ENCODE data around the gene LTB4R2.

LTB4R2 gene

DNA sequence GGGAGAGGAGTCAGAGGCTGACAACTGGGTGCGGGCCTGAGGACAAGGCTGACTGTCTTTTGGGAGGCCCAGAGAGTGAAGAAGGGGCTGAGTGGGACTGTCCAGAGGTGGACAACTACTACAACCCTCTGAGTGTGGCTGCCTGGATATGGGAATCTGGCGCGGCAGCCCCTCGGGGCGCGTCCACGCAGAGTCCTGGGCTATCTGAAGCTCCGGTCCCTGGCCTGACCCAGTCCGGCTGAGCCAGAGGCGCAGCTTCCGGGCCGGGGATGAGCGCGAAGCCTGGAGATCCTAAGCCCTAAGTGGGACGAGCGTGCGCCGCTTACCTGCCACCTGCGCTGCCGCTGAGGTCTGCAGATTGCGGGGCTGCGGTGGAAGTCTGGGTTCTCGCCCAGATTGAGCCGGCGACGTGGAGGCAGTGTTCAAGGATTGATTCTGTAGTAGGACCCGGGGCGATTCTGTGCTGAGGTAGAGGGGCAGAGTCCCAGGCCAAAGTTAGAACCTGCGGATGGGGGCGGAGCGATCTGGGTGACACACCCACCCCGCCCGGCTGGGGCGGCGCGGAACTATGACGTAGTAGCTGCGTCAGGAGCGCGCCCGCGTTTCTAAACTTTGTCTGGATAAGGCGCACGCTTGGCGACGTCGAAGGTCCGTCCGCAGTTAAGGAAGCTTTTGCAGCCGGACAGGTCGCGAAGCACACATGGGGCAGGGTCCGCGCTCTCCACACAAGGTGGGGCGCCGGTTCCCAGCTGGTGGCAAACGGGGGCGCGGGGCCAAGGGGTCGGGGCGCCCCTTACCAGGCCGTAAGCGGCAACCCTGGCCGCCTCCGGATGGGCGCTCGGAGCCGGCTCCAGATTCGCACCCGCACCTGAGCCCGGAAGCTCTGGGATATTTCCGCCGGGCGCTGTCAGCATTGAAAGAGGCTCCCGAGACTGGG is 10.4 kb upstream of the LTB4R2 start, which contains the start of the genes DHRS1 and NOP9:
DHRS1 (minus strand) TSS at position 526 of the 937 bp plus-strand sequence. CDS start 674 bp downstream, outside the sequence.
NOP9 (plus strand) TSS at position 596 of the 937 bp plus-strand sequence; CDS start at position 701, 105 bp downstream.
- peak; percentile 89 for DNase-seq

- DNase-seq, result no peak
Observed at GRCh38 chr14:24300326-24300980, 9.5 kb upstream of the LTB4R2 start.

GRCh38 chr14:24304019-24304387 is 5.9 kb upstream of the LTB4R2 start:
- no peak for DNase-seq

DNA sequence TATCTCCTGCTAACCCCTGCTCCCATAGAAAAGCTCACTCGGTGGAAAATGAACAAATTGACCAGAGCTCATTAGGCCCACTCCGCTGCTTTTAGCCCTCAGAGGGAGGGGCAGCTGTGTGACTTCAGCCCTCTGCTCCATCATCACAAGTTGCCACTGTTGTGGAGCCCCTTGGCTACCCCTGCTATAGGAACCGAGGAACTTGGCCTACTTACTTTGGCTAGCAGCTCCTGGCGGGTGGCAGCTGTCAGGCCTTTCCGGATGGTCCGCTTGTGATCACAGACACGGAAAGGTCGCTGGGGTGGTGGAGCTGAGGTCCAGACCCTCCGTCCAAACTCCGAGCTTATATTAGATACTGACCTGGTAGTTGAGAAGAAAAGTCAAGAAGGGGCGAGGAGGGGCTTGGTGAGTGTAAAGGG is 2.8 kb upstream of the LTB4R2 start:
- no peak for DNase-seq

GRCh38 chr14:24307575-24308341 is 2.2 kb upstream of the LTB4R2 start, which contains the start of gene CIDEB:
CIDEB (minus strand) TSS chr14:24307977; CDS start chr14:24307858, 119 bp downstream.
- DNase-seq, result peak; percentile 45

DNA sequence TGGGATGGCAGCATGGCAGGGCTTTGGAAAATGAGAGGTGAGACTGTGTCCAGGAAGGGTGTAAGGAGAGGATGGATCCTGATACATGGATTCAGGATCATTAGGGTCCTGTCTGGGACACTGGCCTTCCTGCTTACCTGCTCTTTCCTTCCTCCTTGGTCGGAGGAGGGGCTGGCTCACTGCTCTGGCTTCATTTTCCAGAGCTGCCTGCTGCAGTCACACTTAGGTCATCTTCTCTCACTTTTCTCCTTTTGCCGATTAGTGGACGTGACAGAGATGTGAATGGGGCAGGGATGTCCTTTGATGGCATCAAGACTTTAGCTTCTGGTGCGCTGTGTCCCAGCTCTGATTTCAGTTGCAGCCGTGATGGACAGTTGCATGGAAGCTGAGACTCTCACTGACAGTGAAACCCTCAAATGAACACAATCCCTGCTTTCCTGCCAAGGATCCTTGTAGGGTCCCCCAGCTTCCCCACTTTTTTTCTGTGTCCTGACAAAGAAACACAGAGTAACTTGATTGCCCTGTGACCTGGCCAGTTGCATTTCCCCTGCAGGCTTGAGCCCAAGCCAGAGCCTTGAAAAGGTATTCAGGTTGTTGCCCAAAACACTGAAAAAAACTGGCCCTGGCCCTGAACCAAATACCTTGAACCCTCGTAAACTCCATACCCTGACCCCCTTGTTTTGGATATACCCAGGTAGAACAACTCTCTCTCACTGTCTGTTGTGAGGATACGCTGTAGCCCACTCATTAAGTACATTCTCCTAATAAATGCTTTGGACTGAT is 1.4 kb upstream of the LTB4R2 start:
- DNase-seq, result no peak

DNA sequence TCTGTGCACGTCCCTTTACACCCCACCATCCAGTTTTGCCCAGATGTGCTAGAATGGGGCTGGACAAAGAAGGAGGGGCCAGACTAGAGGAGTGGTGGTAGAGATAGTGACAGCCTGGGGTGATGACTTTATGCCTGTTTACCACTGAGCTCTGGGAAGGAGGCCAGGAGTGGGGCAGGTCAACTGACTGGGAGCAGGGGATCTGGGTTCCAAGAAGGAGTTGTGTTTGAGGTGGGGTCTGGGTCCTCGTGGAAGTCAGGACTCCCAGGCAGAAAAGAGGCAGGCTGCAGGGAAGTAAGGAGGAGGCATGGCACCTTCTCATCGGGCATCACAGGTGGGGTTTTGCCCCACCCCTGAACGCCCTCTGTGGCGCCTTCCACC is 315 bp downstream of the LTB4R2 start:
- DNase-seq, result no peak

GRCh38 chr14:24310646-24311604 is 985 bp downstream of the LTB4R2 start, which contains the start of gene LTB4R:
LTB4R (plus strand) TSS chr14:24311502; CDS start chr14:24315652, 4,150 bp downstream.
- DNase-seq, result no peak

- DNase-seq, result no peak
Observed at GRCh38 chr14:24311837-24312615, 2.1 kb downstream of the LTB4R2 start.

GRCh38 chr14:24312736-24313507 is 3.0 kb downstream of the LTB4R2 start:
- no peak for DNase-seq

GRCh38 chr14:24313913-24314312 is 4.0 kb downstream of the LTB4R2 start:
- DNase-seq, result no peak

GRCh38 chr14:24314377-24315193 is 4.6 kb downstream of the LTB4R2 start:
- no peak for DNase-seq

DNA sequence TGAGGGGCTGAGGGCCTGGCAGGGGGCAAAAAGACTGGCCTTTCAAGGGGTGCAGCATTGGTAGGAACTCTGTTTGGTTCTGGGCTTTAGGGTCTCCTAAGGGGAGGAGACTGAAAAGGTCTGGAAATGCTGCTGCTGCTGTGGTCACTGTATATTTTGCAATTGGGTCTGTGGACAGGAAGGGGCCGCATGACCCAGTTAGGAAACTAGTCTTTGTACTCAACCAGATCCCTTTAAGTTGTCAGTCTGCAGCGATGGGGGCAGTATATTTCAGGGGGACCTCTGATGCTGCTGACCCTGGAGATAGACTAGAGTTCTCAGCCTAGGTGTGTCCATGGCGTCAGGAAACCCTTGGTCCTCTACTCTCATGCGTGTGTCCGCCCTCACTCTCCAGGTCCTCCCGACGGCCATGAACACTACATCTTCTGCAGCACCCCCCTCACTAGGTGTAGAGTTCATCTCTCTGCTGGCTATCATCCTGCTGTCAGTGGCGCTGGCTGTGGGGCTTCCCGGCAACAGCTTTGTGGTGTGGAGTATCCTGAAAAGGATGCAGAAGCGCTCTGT is 5.4 kb downstream of the LTB4R2 start:
- no peak for DNase-seq

GRCh38 chr14:24315807-24316596 is 6.1 kb downstream of the LTB4R2 start:
- peak; percentile 33 for DNase-seq

DNA sequence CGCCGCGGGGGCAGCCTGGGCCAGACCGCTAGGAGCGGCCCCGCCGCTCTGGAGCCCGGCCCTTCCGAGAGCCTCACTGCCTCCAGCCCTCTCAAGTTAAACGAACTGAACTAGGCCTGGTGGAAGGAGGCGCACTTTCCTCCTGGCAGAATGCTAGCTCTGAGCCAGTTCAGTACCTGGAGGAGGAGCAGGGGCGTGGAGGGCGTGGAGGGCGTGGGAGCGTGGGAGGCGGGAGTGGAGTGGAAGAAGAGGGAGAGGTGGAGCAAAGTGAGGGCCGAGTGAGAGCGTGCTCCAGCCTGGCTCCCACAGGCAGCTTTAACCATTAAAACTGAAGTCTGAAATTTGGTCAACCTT is 6.6 kb downstream of the LTB4R2 start:
- peak; percentile 33 for DNase-seq

GRCh38 chr14:24317141-24317928 is 7.4 kb downstream of the LTB4R2 start:
- no peak for DNase-seq
